Measurements from ENCODE around the gene AMZ1. TPM values are rescaled to one million over a fixed set of nuclear protein-coding genes. Genes with fewer than 3 reads are reported as not detected.

The AMZ1 gene
- total and polyA plus RNA-seq, 10 of the 15 experiments (the other 5 are each of a cell fraction or from before 2014, with no cell fraction given): 0.02 to 2.0 (median 0.69) TPM

GRCh38 chr7:2713978-2714377 is 26.0 kb downstream of the AMZ1 start (continued):
- no peak for TF ChIP-seq MYC (IDR thresholded peaks at IDR 0.05; ENCODE audit: insufficient read depth, insufficient read length, insufficient replicate concordance, low read length, severe bottlenecking)
- no peak for TF ChIP-seq CBX5 (IDR thresholded peaks at IDR 0.05; ENCODE audit: low read depth)

- FAIRE-seq (no peak), DNase-seq (ENCODE audit: low read depth, low spot score) (no peak), ATAC-seq (no peak)
- no peak overlapping the region for H3K4me2 ChIP-seq (ENCODE audit: control insufficient read depth, insufficient read depth)
- ChIA-PET RAD21 (ENCODE audit: unreplicated experiment) (interaction anchor here (0.6 to 2.8 kb wide), 7 partner anchors 16 to 137 kb away, joined by 3 to 11 read pairs (median 4); no protein-coding TSS in a partner anchor), CTCF (interaction anchor here (0.7 to 1.8 kb wide), 5 partner anchors 16 to 130 kb away, joined by 3 to 6 read pairs (median 4); no protein-coding TSS in a partner anchor), SMC1A (ENCODE audit: uncharacterized antibody, unreplicated experiment) (interaction anchor here (0.9 to 11.6 kb wide), 9 partner anchors 16 to 150 kb away, joined by 3 to 113 read pairs (median 5); no protein-coding TSS in a partner anchor), POLR2A (interaction anchor here (0.8 kb wide), 1 partner anchor 9 kb away, joined by 3 read pairs; no protein-coding TSS in a partner anchor)
- no peaks in the 10 kb centered on the region for H3K27me3 ChIP-seq (replicated peaks in 1 of 2; ENCODE audit: control insufficient read depth in 2 of 2, insufficient read depth in 2 of 2, low read length in 1 of 2)
- BruUV-seq (replicated peaks): no TSS peak
- H2AFZ ChIP-seq (ENCODE audit: control insufficient read depth, low read depth, low read length): no peak overlapping the region
- H3K27ac ChIP-seq (ENCODE audit: control insufficient read depth, insufficient read depth): no peak overlapping the region
- no peaks in the 10 kb centered on the region for H3K79me2 ChIP-seq (ENCODE audit: control insufficient read depth, insufficient read depth, low read length)
- no peaks in the 10 kb centered on the region for H3K9me3 ChIP-seq (replicated peaks; ENCODE audit: control insufficient read depth, insufficient read depth, low read length)
- H3K4me1 ChIP-seq (ENCODE audit: control insufficient read depth, insufficient read depth, low read length): peaks cover 44% of the 10 kb centered on the region
- H3K4me3 ChIP-seq: no peak overlapping the region
- peaks cover 0 to 2% of the 10 kb centered on the region in 2 experiments; a peak in 1 of 4 replicates for H3K36me3 ChIP-seq (ENCODE audit: control insufficient read depth in 2 of 2, insufficient read depth in 2 of 2, low read length in 1 of 2)
- 96% methylated on average over 9 of the region's 9 CpGs for WGBS (ENCODE audit: insufficient coverage, insufficient replicate concordance, low lambda C conversion rate, missing lambda C conversion rate)
- intact Hi-C loops (cut with micrococcal nuclease; ENCODE audit: unreplicated experiment) (loop anchor here (5.0 kb wide), 1 partner anchor 128 kb away; the partner anchor contains the start of gene GNA12), in situ Hi-C loops (cut with MboI) (loop anchor here (5.0 kb wide), 1 partner anchor 47 kb away; no protein-coding TSS in a partner anchor)
- H3K9ac ChIP-seq (ENCODE audit: control insufficient read depth, insufficient read depth, low read length): no peak overlapping the region
- no peaks in the 10 kb centered on the region for H4K20me1 ChIP-seq (ENCODE audit: control insufficient read depth, insufficient read depth)
- TF ChIP-seq PBX3 (IDR thresholded peaks at IDR 0.05; ENCODE audit: insufficient replicate concordance, low read depth, low read length) (no peak), KLF5 (IDR thresholded peaks at IDR 0.05; ENCODE audit: partially characterized antibody) (no peak), CREB1 (IDR thresholded peaks at IDR 0.05; ENCODE audit: low read depth) (no peak), SP1 (IDR thresholded peaks at IDR 0.05; ENCODE audit: low read depth, low read length) (no peak), BCLAF1 (IDR thresholded peaks at IDR 0.05) (no peak), RBBP5 (conservative IDR thresholded peaks at IDR 0.05) (no peak), E4F1 (IDR thresholded peaks at IDR 0.05; ENCODE audit: borderline replicate concordance, partially characterized antibody) (no peak), E2F8 (IDR thresholded peaks at IDR 0.05; ENCODE audit: low read depth, partially characterized antibody) (no peak), MAX (IDR thresholded peaks at IDR 0.05; ENCODE audit: low read depth, low read length) (no peak), ZSCAN29 (IDR thresholded peaks at IDR 0.05) (no peak)
These were observed 26.6 kb downstream of the AMZ1 start for GRCh38 chr7:2714636-2715035.

Data from GM12878 (cell line).